Measurements from ENCODE around the gene MEX3D. TPM values are rescaled to one million over a fixed set of nuclear protein-coding genes. Genes with fewer than 3 reads are reported as not detected.

Gene MEX3D
- total RNA-seq, 1 experiment from 2014 or later = 55.6 TPM

- no peaks in the 10 kb centered on the region for H3K27me3 ChIP-seq (ENCODE audit: insufficient read depth, low read depth)
- peak overlapping the region; percentile 55; the same call in 1 of the 2 replicates for H3K4me3 ChIP-seq
- H4K20me1 ChIP-seq (ENCODE audit: insufficient read depth) = peaks cover 4% of the 10 kb centered on the region; the same call in 1 of the 2 replicates
- TF ChIP-seq CTCF (conservative IDR thresholded peaks at IDR 0.05) (no peak), EZH2 (IDR thresholded peaks at IDR 0.05; ENCODE audit: low read depth) (no peak)
- H3K36me3 ChIP-seq (ENCODE audit: low read depth) = no peaks in the 10 kb centered on the region
- CTCF ChIA-PET = interaction anchor here (0.6 to 0.7 kb wide), 3 partner anchors 24 to 38 kb away, joined by 3 to 7 read pairs (median 3); no protein-coding TSS in a partner anchor
- intact Hi-C loops (cut with micrococcal nuclease; ENCODE audit: unreplicated experiment) = no loop called here
- H3K4me1 ChIP-seq (replicated peaks; ENCODE audit: insufficient read depth) = peaks cover 4% of the 10 kb centered on the region; the same call in 1 of the 2 replicates
- H3K9me2 ChIP-seq (ENCODE audit: insufficient read depth) = no peaks in the 10 kb centered on the region
- H3K27ac ChIP-seq = no peak overlapping the region
- H3K9me3 ChIP-seq (ENCODE audit: insufficient read depth, low read depth) = no peaks in the 10 kb centered on the region
- 0 out of 2 replicates have a peak, but pooled peaks cover 8% of the 10 kb centered on the region for H3K79me2 ChIP-seq (ENCODE audit: low read depth)
- H3K4me2 ChIP-seq = peak overlapping the region; percentile 73
- peak in 1 of 2 experiments; percentile 70 for DNase-seq
- peaks cover 5% of the 10 kb centered on the region; the same call in 1 of the 2 replicates for H3F3A ChIP-seq (ENCODE audit: insufficient read depth, low read depth)
- POLR2A ChIA-PET (ENCODE audit: unreplicated experiment) = interaction anchor here (0.6 kb wide), 1 partner anchor 466 kb away, joined by 3 read pairs; no protein-coding TSS in a partner anchor
- BruUV-seq (replicated peaks) = no TSS peak
- no peak overlapping the region for H2AFZ ChIP-seq
Measured at GRCh38 chr19:1566392-1567115, 1.6 kb downstream of the MEX3D start.

- peaks cover 4% of the 10 kb centered on the region; the same call in 1 of the 2 replicates for H4K20me1 ChIP-seq (ENCODE audit: insufficient read depth)
- CTCF ChIA-PET = no interaction called here
- H3K4me3 ChIP-seq = no peak overlapping the region
- no peaks in the 10 kb centered on the region for H3K9me3 ChIP-seq (ENCODE audit: insufficient read depth, low read depth)
- no peak overlapping the region for H2AFZ ChIP-seq
- no peaks in the 10 kb centered on the region for H3K9me2 ChIP-seq (ENCODE audit: insufficient read depth)
- TF ChIP-seq CTCF (conservative IDR thresholded peaks at IDR 0.05) = no peak
- no peak for TF ChIP-seq EZH2 (IDR thresholded peaks at IDR 0.05; ENCODE audit: low read depth)
- no peak overlapping the region for H3K27ac ChIP-seq
- H3K79me2 ChIP-seq (ENCODE audit: low read depth) = 0 out of 2 replicates have a peak, but pooled peaks cover 8% of the 10 kb centered on the region
- no TSS peak for BruUV-seq (replicated peaks)
- H3K4me2 ChIP-seq = no peak overlapping the region
- H3F3A ChIP-seq (ENCODE audit: insufficient read depth, low read depth) = no peaks in the 10 kb centered on the region
- no peak for DNase-seq
- no peaks in the 10 kb centered on the region for H3K4me1 ChIP-seq (replicated peaks; ENCODE audit: insufficient read depth)
- H3K36me3 ChIP-seq (ENCODE audit: low read depth) = no peaks in the 10 kb centered on the region
- H3K27me3 ChIP-seq (ENCODE audit: insufficient read depth, low read depth) = no peaks in the 10 kb centered on the region
- POLR2A ChIA-PET (ENCODE audit: unreplicated experiment) = no interaction called here
- intact Hi-C loops (cut with micrococcal nuclease; ENCODE audit: unreplicated experiment) = no loop called here
Measured at GRCh38 chr19:1563251-1563650, 4.9 kb downstream of the MEX3D start.

GRCh38 chr19:1561236-1561842, 6.8 kb downstream of the MEX3D start:
- Histone ChIP-seq H3K4me2 (no peak overlapping the region), H3F3A (ENCODE audit: insufficient read depth, low read depth) (no peaks in the 10 kb centered on the region), H3K36me3 (ENCODE audit: low read depth) (no peaks in the 10 kb centered on the region), H3K4me3 (no peak overlapping the region), H3K4me1 (replicated peaks; ENCODE audit: insufficient read depth) (no peaks in the 10 kb centered on the region), H4K20me1 (ENCODE audit: insufficient read depth) (peaks cover 4% of the 10 kb centered on the region; the same call in 1 of the 2 replicates), H3K9me2 (ENCODE audit: insufficient read depth) (no peaks in the 10 kb centered on the region), H3K79me2 (ENCODE audit: low read depth) (0 out of 2 replicates have a peak, but pooled peaks cover 8% of the 10 kb centered on the region), H3K27ac (no peak overlapping the region), H3K9me3 (ENCODE audit: insufficient read depth, low read depth) (no peaks in the 10 kb centered on the region), H3K27me3 (ENCODE audit: insufficient read depth, low read depth) (no peaks in the 10 kb centered on the region), H2AFZ (no peak overlapping the region)
- no peak for TF ChIP-seq CTCF (conservative IDR thresholded peaks at IDR 0.05)
- TF ChIP-seq EZH2 (IDR thresholded peaks at IDR 0.05; ENCODE audit: low read depth) = no peak
- DNase-seq = no peak
- ChIA-PET CTCF (no interaction called here), POLR2A (ENCODE audit: unreplicated experiment) (no interaction called here)
- intact Hi-C loops (cut with micrococcal nuclease; ENCODE audit: unreplicated experiment) = no loop called here
- no TSS peak for BruUV-seq (replicated peaks)

Measured in PC-9 (cell line).